C4-2B (cell line): ENCODE results near the gene UPK3B.
"Not testable (repeated sequence)": the region's sequence is repeated elsewhere in the genome, so short reads cannot be mapped to it uniquely, and the experiment has no call there.

Experiments
- CTCF ChIP-seq: fragments of 450-650 bp; conservative IDR thresholded peaks from 2 replicates; pipeline ENCODE4 v1.5.1; 2017; ENCODE audit warnings: mild to moderate bottlenecking
- ZFX ChIP-seq: fragments of 450-650 bp; IDR thresholded peaks from 2 replicates; pipeline ENCODE4 v1.6.1; 2017

- TF ChIP-seq CTCF, ZFX: not testable (repeated sequence)
Observed at GRCh38 chr7:76484456-76484855, 25.9 kb upstream of the UPK3B start.
